HEK293T (cell line): ENCODE measurements around the gene JAK3.

Experiments used
- ARNT ChIP-seq: fragments of 450-650 bp; IDR thresholded peaks from 2 replicates; pipeline ENCODE4 v1.6.1; 2017; ENCODE audit warnings: mild to moderate bottlenecking
- BHLHE40 ChIP-seq: fragments of 450-650 bp; IDR thresholded peaks from 2 replicates; pipeline ENCODE4 v1.6.1; 2016; ENCODE audit warnings: mild to moderate bottlenecking, moderate library complexity, borderline replicate concordance
- FOXA1 ChIP-seq: fragments of 450-650 bp; IDR thresholded peaks from 2 replicates; pipeline ENCODE4 v1.6.1; 2016; ENCODE audit warnings: mild to moderate bottlenecking
- FOXK2 ChIP-seq: fragments of 450-650 bp; IDR thresholded peaks from 2 replicates; pipeline ENCODE4 v1.6.1; 2016; ENCODE audit warnings: mild to moderate bottlenecking
- FOXM1 ChIP-seq: fragments of 450-650 bp; IDR thresholded peaks from 2 replicates; pipeline ENCODE4 v1.6.1; 2017; ENCODE audit warnings: mild to moderate bottlenecking, borderline replicate concordance
- LEF1 ChIP-seq: fragments of 450-650 bp; IDR thresholded peaks from 2 replicates; pipeline ENCODE4 v1.6.1; 2017; ENCODE audit warnings: mild to moderate bottlenecking, borderline replicate concordance
- SP1 ChIP-seq: fragments of 450-650 bp; IDR thresholded peaks from 2 replicates; pipeline ENCODE4 v1.6.1; 2017
- TARDBP ChIP-seq: fragments of 450-650 bp; IDR thresholded peaks from 2 replicates; pipeline ENCODE4 v1.6.1; 2016
- ZNF384 ChIP-seq: fragments of 450-650 bp; IDR thresholded peaks from 2 replicates; pipeline ENCODE4 v1.6.1; 2016

DNA sequence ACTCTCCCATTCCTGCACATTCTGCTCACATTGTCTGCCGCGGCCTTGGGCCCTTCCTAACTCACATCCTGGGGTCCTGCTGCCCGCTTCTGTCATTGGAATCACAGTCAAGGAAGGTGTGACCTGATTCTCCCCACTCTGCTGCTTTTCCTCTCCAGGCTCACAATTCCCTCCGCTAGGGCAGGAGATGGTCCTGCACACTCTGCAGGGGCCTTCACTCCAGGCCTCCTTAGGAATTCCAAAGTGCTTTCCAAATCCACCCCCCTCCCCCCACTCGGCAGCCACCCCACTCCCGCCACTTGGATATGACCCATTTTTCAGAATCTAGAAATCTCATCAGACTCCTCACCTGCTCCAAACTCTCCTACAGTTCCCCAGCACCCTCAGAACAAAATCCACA lies 20.9 kb upstream of the JAK3 start:
- TF ChIP-seq BHLHE40: no peak
- TF ChIP-seq ZNF384: no peak
- no peak for TF ChIP-seq TARDBP
- TF ChIP-seq FOXM1: no peak
- TF ChIP-seq SP1: no peak
- no peak for TF ChIP-seq FOXK2
- TF ChIP-seq LEF1: no peak
- no peak for TF ChIP-seq ARNT
- TF ChIP-seq FOXA1: no peak
